Ovary (tissue), 9 donors: Measurements from ENCODE around the gene GPBP1. TPM values are rescaled to one million over a fixed set of nuclear protein-coding genes. Genes with fewer than 3 reads are reported as not detected.

Source experiments
- DNase-seq, 5 donors: peaks; one replicate each; pipeline ENCODE4 v3.0.0-alpha.2; 2019 to 2020
- H3K27ac ChIP-seq, 2 donors: fragments of 200-600 bp; one replicate each; pipeline versions ENCODE4 v1.5.1 to v1.8.0; 2019 to 2022
- H3K27me3 ChIP-seq: fragments of 200-600 bp; one replicate; pipeline ENCODE4 v1.8.0; 2022
- H3K36me3 ChIP-seq: fragments of 200-600 bp; sonication (generic); one replicate; pipeline ENCODE4 v1.5.1; 2019
- H3K4me1 ChIP-seq: one replicate; pipeline ENCODE4 v1.8.1; 2013; ENCODE audit warnings: mild to moderate bottlenecking, moderate library complexity; ENCODE audit not compliant: insufficient read depth
- H3K4me3 ChIP-seq: fragments of 200-600 bp; sonication (generic); one replicate; pipeline ENCODE4 v1.5.1; 2017
- H3K9me3 ChIP-seq, 2 donors: fragments of 200-600 bp in 1 of 2; sonication (generic) in 1 of 2; one replicate each; pipeline versions ENCODE4 v1.5.1 to v1.8.1; 2013 to 2019; ENCODE audit warnings: mild to moderate bottlenecking in 1 of 2, moderate library complexity in 1 of 2
- EP300 ChIP-seq: sonication (generic); formaldehyde crosslinking; IDR thresholded peaks from one replicate; pipeline ENCODE4 v1.6.1; 2017; ENCODE audit warnings: antibody characterized with exemption
- POLR2A ChIP-seq: fragments of 450-650 bp; IDR thresholded peaks from one replicate; pipeline ENCODE4 v1.6.1; 2017; ENCODE audit warnings: antibody characterized with exemption, mild to moderate bottlenecking, moderate library complexity
- WGBS, 3 donors: extraction: QIAGEN DNeasy Blood & Tissue Kit in 1 of 3; methylation state at CpG; one replicate each; pipeline versions ENCODE4 v1.1.5 to v1.1.7; 2013 to 2017; 5-methylcytosine and 5-hydroxymethylcytosine counted together
- intact Hi-C, 4 donors: fragments of 100-400 bp; cut with DNase I; formaldehyde crosslinking; loops; one replicate each; pipeline versions ENCODE4 v1.11.0 to v1.15.1; 2022 to 2023
- polyA plus RNA-seq, 2 donors: library from polyadenylated mRNA; stranded (reverse); fragments of 200-250 nt in 1 of 2; fragments of 350-450 nt in 1 of 2; fragmentation: Illumina TruSeq in 1 of 2; extraction: RNeasy Lipid Tissue Mini Kit (QIAGEN cat#74804) in 1 of 2; gene quantifications; one replicate each; pipeline ENCODE4 v1.2.3, GENCODE V29; 2013 to 2014
- total RNA-seq, 7 donors: library from RNA; depleted of rRNA in 2 of 7; stranded (reverse); fragments of >200 nt in 2 of 7; fragmentation: NEBNext Ultra II Directional in 3 of 7; extraction: Animal tissue kit (Norgen Biotek cat#: 25700) in 3 of 7; gene quantifications; one replicate each; pipeline versions ENCODE4 v1.1.0 to v1.2.4, GENCODE V29; 2016 to 2023
- TF ChIP-seq, protein P1 (sequence below), 3 donors: fragments of 450-650 bp in 2 of 3; fragments of 200-600 bp in 1 of 3; IDR thresholded peaks; one replicate each; pipeline versions ENCODE4 v1.5.1 to v1.8.0; 2016 to 2022; ENCODE audit warnings: antibody characterized with exemption in 3 of 3, mild to moderate bottlenecking in 1 of 3
- donor health status: DM: no; HTN: no; CAD: no; lungs with moderate emphysema.
- donor health status: DM: no; HTN: no; CAD: no.
- donor health status: Bipolar disorder and iron deficiency.
- donor health status: DM: yes; HTN: yes; CAD: no.
- donor health status: DM: no; HTN: no; CAD: no.
- donor health status: DM: yes; HTN: yes; CAD: no.

Gene GPBP1
- total and polyA plus RNA-seq, 9 donors: 63.7 to 124 (median 93.3) TPM

DNA sequence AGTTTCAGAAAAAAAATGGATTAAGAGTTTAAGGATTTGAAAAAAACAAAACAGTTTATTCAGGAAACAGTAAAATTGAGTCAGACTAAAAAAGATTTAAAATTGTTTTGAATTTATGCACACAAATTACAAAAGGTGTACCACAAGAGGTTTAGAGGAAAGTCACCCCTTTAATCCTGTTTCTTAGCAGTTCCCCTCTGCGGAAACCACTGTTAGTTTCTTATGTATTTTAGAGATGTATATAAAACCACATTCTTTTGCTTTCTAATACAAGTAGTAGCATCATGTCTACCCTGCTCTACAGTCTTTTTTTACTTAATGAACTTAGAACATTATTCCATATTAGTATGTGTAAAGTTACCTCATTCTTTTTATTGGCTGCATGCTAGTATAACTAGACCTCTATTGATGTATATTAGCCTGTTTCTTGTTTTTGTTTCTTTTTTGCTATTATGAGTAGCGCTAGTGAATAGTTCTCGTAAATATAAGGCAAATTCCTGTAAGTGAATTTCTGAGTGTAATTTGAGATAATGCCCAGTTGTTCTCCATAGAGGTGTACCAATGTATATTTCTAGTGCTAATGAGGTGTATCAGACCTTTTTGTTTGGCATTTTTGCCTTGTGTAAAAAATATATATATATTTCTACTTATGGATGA, 20.0 kb downstream of the GPBP1 start:
- 91 to 96% (median 96%) methylated on average over 3 of the region's 3 CpGs for WGBS, 3 donors
- no peak overlapping the region for H3K27ac ChIP-seq
- peaks cover under 1% of the 10 kb centered on the region for H3K4me1 ChIP-seq
- no peak overlapping the region for H3K4me3 ChIP-seq
- H3K27me3 ChIP-seq: no peaks in the 10 kb centered on the region
- intact Hi-C loops: no loop called here
- no peaks in the 10 kb centered on the region for H3K36me3 ChIP-seq
- TF ChIP-seq POLR2A (no peak), EP300 (no peak)
- TF ChIP-seq, protein P1, sequence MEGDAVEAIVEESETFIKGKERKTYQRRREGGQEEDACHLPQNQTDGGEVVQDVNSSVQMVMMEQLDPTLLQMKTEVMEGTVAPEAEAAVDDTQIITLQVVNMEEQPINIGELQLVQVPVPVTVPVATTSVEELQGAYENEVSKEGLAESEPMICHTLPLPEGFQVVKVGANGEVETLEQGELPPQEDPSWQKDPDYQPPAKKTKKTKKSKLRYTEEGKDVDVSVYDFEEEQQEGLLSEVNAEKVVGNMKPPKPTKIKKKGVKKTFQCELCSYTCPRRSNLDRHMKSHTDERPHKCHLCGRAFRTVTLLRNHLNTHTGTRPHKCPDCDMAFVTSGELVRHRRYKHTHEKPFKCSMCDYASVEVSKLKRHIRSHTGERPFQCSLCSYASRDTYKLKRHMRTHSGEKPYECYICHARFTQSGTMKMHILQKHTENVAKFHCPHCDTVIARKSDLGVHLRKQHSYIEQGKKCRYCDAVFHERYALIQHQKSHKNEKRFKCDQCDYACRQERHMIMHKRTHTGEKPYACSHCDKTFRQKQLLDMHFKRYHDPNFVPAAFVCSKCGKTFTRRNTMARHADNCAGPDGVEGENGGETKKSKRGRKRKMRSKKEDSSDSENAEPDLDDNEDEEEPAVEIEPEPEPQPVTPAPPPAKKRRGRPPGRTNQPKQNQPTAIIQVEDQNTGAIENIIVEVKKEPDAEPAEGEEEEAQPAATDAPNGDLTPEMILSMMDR (IDR thresholded peaks at IDR 0.05): no peak
- DNase-seq: no peak
- H3K9me3 ChIP-seq: no peaks in the 10 kb centered on the region

DNA sequence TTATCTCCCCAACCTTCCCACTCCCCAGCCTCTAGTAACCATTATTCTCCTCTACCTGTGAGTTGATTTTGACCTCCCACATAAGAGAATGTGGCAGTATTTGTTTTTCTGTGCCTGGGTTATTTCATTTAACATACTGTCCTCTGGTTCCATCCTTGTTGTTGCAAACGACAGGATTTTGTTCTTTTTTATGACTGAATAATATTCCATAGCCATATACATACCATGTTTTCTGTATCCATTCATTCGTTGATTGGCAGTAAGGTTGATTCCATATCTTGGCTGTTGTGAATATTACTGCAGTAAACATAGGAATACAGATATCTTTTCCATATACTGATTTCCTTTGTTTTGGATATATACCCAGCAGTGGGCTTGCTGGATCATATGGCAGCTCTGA, 20.8 kb downstream of the GPBP1 start:
- WGBS, 3 donors: 91 to 96% (median 92%) methylated on average over 2 of the region's 2 CpGs

DNA sequence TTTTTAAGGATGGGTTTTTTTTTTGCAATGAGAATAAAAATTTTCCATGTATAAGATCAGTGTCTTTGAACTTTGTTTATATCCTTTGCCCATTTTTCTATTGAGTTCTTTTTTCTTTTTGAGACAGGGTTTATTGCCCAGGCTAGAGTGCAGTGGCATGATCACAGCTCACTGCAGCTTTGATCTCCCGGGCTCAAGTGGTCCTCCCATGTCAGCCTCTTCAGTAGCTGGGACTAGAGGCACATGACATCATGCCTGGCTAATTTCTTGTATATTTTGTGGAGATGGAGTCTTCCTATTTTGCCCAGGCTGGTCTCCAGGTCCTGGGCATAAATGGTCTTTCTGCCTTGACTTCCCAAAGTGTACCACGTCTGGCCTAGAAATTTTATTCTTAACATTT, 21.2 kb downstream of the GPBP1 start:
- TF ChIP-seq, protein P1 (IDR thresholded peaks at IDR 0.05): no peak
- no peak for TF ChIP-seq EP300
- TF ChIP-seq POLR2A: no peak
- H3K4me3 ChIP-seq: no peak overlapping the region
- intact Hi-C loops: no loop called here
- no peaks in the 10 kb centered on the region for H3K9me3 ChIP-seq
- no peak for DNase-seq
- no peaks in the 10 kb centered on the region for H3K27me3 ChIP-seq
- H3K27ac ChIP-seq: no peak overlapping the region
- WGBS, 3 donors: 81 to 89% (median 88%) methylated on average over 2 of the region's 2 CpGs
- no peaks in the 10 kb centered on the region for H3K36me3 ChIP-seq
- peaks cover 1% of the 10 kb centered on the region for H3K4me1 ChIP-seq

More for the DNA sequence above, 20.8 kb downstream of the GPBP1 start:
- Histone ChIP-seq H3K4me3 (no peak overlapping the region), H3K27ac (no peak overlapping the region), H3K36me3 (no peaks in the 10 kb centered on the region), H3K4me1 (no peaks in the 10 kb centered on the region), H3K9me3 (no peaks in the 10 kb centered on the region), H3K27me3 (no peaks in the 10 kb centered on the region)
- TF ChIP-seq EP300: no peak
- TF ChIP-seq, protein P1 (IDR thresholded peaks at IDR 0.05): no peak
- TF ChIP-seq POLR2A: no peak
- no peak for DNase-seq
- intact Hi-C loops: no loop called here

DNA sequence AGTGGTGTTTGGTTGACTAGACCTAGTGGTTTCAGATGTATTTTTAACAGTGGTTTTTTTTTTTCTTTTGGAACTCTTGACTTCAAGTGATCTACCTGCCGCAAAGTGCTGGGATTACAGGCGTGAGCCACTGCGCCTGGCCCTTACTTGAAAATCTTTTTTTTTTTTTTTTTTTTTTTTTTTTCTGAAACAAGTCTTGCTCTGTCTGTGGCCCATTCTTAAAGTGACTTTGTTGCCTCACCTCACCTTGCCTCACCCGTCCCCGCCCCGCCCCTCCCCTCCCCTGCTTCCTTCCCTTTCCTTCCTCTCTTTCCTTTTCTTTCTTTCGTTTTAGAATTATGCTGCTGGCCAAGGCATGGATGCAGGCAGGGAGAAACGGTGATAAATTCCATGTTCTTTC, 26.0 kb downstream of the GPBP1 start:
- TF ChIP-seq POLR2A (no peak), EP300 (no peak)
- TF ChIP-seq, protein P1 (IDR thresholded peaks at IDR 0.05): no peak
- intact Hi-C loops: no loop called here
- Histone ChIP-seq H3K4me1 (peaks cover 11% of the 10 kb centered on the region), H3K9me3 (no peaks in the 10 kb centered on the region), H3K4me3 (no peak overlapping the region), H3K27me3 (no peaks in the 10 kb centered on the region), H3K27ac (no peak overlapping the region), H3K36me3 (no peaks in the 10 kb centered on the region)
- DNase-seq: no peak
- WGBS, 3 donors: 77 to 82% (median 79%) methylated on average over 8 of the region's 8 CpGs
